ENCODE measurements around the gene EDN3.

- TF ChIP-seq POLR2A (IDR thresholded peaks at IDR 0.05; ENCODE audit: low read depth), result no peak
- TF ChIP-seq, protein P1, sequence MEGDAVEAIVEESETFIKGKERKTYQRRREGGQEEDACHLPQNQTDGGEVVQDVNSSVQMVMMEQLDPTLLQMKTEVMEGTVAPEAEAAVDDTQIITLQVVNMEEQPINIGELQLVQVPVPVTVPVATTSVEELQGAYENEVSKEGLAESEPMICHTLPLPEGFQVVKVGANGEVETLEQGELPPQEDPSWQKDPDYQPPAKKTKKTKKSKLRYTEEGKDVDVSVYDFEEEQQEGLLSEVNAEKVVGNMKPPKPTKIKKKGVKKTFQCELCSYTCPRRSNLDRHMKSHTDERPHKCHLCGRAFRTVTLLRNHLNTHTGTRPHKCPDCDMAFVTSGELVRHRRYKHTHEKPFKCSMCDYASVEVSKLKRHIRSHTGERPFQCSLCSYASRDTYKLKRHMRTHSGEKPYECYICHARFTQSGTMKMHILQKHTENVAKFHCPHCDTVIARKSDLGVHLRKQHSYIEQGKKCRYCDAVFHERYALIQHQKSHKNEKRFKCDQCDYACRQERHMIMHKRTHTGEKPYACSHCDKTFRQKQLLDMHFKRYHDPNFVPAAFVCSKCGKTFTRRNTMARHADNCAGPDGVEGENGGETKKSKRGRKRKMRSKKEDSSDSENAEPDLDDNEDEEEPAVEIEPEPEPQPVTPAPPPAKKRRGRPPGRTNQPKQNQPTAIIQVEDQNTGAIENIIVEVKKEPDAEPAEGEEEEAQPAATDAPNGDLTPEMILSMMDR (IDR thresholded peaks at IDR 0.05), result no peak
- no peak for TF ChIP-seq EP300 (IDR thresholded peaks at IDR 0.05)
These were observed 47.1 kb upstream of the EDN3 start for GRCh38 chr20:59253325-59253724.
